HT-29 (cell line): ENCODE measurements around the gene ENO2. TPM values are rescaled to one million over a fixed set of nuclear protein-coding genes. Genes with fewer than 3 reads are reported as not detected.
A peak's percentile ranks its signal among the peaks of the same experiment; 100 is the strongest.
"Not testable (repeated sequence)": the region's sequence is repeated elsewhere in the genome, so short reads cannot be mapped to it uniquely, and the experiment has no call there.

Experiments
- DNase-seq: peaks from one replicate; pipeline ENCODE4 v3.0.0-alpha.2; 2015; ENCODE audit warnings: low spot score
- total RNA-seq: library from RNA; depleted of rRNA; stranded (reverse); fragments of >200 nt; shearing (Covaris generic); gene quantifications from 2 replicates; pipeline ENCODE4 v1.2.3, GENCODE V29; 2014; rRNA removed

The ENO2 gene
- total RNA-seq, result 7.7 and 9.1 TPM in 2 replicates

DNA sequence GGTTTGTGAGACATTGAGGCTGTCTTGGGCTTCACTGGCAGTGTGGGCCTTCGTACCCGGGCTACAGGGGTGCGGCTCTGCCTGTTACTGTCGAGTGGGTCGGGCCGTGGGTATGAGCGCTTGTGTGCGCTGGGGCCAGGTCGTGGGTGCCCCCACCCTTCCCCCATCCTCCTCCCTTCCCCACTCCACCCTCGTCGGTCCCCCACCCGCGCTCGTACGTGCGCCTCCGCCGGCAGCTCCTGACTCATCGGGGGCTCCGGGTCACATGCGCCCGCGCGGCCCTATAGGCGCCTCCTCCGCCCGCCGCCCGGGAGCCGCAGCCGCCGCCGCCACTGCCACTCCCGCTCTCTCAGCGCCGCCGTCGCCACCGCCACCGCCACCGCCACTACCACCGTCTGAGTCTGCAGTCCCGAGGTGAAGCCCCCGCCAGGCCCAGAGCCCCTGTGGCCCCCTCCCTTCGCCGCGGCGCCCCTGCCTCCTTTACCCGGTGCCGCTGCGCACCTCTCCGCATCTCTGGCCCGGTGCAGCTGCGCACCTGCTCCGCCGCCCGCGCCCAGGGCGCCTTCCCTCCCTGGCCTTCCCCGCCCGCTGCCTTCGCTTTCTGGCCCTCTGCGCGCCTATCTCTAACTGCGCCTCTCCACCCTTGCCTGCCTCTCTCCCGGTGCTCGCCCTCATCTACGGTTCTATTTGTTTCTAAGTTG is at the start of gene ENO2:
TSS of gene ENO2 (plus strand) at position 335 of the 701 bp plus-strand sequence. CDS start 1,253 bp downstream, outside the sequence.
- peak; percentile 48 for DNase-seq

DNA sequence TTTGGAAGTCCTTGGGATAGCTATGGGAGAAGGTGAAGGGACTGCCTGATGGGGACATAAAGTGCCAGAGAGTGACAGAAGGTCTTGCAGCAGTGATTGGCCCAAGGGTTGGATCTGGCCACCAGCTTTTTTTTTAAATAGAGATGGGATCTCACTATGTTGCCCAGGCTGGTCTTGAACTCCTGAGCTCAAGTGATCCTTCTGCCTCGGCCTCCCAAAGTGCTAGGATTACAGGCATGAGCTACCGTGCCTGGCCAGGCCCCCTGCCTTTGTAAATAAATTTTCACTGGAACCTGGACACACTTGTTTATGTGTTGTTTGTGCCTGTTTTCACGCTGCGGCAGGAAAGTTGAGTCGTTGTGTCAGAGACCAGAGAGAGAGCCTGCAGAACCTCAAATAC is 49.1 kb upstream of the ENO2 start:
- not testable (repeated sequence) for DNase-seq

DNA sequence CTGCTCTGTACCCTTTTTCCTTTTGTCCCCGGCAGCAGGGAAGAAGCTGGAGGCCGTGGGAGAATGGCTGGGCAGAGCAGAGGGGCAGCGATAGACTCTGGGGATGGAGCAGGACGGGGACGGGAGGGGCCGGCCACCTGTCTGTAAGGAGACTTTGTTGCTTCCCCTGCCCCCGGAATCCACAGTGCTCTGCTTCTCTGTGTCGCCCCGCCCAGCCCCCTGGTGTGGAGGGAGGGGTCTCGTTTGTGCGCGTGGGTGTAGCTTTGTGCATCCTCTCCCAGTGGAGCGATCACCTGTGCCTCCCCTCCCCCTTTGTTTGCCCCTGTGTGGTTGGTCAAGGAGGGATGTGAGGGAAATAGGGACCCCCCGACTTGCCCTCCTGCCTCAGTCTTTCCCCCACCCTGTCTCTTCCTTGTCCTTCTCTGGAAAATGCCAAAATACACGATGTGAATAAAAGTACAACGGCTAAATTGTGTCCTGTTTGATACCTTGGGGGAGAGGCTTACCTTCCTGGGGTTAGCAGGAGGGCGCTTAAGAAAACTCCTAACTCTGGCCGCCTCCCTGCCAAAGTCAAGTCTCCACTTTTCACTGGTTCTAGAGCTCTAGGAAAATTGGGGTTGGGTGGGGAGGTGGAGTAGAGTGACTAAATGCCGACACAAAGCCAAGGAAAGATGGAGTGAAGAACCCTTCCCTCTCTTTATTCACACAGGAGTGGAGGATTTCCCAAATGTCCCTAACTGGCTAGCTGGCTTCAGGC is 48.0 kb upstream of the ENO2 start:
- no peak for DNase-seq

DNA sequence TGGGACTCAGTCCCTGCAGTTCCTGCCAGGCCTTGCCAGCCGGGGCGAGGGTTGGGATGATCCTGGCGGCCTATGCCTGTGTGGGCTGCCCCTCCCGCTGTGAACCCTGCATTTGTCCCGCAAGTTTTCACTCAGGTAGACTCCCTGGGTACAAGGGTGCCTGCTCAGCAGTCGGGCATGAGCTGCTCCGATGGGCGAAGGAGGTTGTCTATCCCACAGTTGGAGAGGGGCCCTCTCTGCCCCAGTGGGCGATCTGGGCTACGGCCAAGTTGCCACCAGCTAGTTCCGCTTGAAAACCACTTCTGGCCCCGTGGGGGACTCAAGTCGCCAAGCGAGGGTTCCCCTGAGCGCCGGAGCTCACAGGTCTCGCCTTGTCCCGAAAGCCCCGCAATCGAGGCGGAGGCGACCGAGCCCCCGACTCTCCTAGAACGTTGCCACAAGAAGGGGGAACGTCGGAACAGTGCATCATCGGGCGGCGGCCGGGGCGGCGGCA is 47.4 kb upstream of the ENO2 start:
- DNase-seq, result no peak

DNA sequence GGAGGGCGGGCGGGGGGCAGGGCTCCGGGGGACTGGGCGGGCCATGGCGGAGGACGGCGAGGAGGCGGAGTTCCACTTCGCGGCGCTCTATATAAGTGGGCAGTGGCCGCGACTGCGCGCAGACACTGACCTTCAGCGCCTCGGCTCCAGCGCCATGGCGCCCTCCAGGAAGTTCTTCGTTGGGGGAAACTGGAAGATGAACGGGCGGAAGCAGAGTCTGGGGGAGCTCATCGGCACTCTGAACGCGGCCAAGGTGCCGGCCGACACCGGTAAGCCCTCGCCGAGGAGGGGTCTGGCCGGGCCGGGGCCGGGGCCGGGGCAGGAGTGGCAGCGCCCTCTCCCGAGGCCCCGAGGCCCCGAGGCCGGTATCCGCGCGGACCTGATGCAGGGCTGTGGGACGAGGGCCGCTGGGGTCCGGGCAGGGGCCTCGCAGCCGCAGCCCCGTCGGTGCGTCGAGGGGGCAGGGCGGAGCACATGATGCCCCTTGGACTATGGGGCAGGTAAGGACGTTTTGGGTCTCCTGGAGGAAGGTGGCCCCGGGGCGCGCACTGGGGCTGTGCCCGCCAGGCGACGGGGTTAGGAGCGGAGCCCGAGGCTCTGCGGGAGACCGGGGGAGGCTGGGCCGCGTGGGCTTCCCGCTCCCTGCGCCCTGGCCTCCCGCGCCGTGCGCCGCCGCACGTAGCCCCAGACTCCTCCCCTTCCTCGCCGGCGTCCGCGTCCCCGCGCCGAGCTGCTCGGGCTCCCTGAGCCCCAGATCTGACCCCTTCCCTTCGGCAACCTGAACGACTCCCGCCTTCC is 46.8 kb upstream of the ENO2 start, which contains the start of gene TPI1:
TSS of gene TPI1 (plus strand) at position 119 of the 798 bp plus-strand sequence. CDS start at position 155, 36 bp downstream.
- peak; percentile 77 for DNase-seq

DNA sequence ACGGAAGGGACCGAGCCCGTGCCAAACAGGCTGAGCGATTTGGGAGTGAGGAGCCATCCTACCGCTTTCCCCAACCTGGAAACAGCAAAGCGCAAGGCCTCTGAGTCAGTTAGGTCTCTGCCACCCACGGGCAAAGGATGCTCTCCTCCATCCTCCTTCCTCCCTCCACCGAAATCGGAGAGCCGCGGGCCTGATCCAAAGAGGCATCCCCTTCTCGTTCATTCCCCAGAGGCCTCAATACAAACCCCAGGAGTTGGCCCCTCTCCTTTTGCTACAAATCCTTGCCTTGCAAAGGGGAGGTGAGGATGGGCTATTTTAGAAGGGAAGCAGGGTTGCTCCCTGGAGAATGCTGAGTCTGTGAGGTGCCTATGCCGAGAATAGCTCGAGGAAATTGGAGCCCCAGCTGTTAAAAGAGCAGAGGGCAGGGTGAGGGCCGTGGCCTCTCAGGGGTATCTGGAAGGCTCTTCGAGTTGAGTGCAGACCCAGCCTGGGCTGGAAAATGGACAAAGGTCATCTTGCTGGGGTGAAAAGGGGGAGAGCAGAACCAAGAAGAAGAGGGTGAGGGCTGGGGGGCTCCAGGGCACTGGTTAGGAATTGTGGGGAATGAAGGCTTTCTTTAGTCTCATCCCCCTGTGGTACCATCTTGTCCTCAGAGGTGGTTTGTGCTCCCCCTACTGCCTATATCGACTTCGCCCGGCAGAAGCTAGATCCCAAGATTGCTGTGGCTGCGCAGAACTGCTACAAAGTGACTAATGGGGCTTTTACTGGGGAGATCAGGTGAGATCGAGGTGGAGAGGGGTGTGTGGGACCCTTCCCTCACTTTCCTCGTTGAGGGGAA is 46.0 kb upstream of the ENO2 start:
- peak; percentile 30 for DNase-seq

DNA sequence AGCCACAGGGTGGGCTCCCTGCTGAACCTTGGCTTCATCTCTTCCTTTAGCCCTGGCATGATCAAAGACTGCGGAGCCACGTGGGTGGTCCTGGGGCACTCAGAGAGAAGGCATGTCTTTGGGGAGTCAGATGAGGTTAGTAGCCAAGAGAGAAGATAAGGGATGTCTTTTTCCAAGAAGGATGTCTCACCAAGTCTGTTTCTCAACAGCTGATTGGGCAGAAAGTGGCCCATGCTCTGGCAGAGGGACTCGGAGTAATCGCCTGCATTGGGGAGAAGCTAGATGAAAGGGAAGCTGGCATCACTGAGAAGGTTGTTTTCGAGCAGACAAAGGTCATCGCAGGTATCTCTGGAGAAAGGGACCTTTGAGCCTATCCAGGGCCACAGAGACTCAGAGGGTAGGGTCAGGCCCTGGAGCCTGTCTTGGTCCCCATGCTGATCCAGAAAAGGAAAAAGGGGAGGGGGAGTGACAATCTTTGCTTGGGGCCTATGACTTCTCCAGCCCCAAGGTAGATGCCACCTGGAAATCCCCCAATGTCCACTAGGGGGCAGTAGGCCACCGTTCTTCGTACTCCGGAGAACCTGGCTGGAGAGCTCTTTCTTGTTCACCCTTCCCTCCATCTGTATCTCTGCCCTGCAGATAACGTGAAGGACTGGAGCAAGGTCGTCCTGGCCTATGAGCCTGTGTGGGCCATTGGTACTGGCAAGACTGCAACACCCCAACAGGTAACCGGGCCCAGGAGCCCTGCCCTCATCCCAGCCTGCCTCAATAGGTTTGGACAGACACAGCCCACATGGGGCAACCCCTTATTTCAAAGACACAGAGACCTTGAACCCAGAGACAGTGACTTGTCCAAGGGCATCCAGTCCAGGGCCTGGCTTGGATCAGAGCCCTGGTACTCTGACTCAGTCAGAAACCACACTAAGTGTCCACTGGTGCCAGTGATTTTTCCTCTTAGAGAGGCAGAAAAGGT is 45.0 kb upstream of the ENO2 start:
- peak; percentile 91 for DNase-seq

DNA sequence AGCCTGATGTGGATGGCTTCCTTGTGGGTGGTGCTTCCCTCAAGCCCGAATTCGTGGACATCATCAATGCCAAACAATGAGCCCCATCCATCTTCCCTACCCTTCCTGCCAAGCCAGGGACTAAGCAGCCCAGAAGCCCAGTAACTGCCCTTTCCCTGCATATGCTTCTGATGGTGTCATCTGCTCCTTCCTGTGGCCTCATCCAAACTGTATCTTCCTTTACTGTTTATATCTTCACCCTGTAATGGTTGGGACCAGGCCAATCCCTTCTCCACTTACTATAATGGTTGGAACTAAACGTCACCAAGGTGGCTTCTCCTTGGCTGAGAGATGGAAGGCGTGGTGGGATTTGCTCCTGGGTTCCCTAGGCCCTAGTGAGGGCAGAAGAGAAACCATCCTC is 44.1 kb upstream of the ENO2 start:
- not testable (repeated sequence) for DNase-seq

DNA sequence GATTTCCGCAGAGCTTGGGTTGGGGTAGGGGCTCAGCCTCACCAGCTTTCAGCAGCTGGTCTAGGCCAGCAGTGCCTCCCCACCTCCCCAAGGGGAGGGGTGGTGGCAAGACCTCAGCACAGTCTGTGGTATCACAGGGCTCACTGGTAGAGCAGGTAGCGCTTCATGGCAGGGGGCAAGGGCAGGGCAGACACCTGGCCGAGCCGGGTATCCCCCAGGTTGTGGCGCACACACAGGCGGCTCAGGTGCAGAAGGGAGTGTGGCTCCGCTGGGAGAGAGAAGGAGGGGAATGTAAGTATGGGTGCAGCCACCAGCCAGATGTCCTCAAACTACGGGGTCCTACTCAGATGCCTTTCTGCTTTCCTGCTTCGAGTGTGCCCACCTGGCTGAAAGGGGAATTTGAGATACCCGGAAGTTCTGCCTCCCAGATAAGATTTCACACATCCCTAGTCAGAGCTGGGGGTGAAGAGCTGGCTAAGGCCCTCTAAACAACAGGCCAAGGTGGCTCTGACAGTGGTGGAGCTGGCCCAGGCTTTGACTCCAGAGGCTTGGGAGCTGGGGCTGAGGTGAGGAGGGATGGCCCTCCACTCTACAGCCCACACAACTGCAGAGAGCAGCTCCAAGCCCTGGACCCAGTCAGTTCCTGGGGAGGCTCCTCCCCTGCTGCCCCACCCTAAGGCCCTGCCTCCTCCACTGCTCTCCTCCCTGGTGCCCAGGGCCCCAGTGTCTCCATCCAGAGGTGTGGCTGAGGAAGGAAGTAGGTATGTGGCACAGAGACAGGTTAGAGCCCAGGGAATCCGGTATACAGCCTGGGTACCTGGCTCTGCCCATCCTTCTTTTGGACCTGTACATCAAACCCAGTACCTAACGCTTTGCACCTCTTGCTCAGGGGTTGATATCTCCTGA is 43.1 kb upstream of the ENO2 start:
- DNase-seq, result peak; percentile 82

DNA sequence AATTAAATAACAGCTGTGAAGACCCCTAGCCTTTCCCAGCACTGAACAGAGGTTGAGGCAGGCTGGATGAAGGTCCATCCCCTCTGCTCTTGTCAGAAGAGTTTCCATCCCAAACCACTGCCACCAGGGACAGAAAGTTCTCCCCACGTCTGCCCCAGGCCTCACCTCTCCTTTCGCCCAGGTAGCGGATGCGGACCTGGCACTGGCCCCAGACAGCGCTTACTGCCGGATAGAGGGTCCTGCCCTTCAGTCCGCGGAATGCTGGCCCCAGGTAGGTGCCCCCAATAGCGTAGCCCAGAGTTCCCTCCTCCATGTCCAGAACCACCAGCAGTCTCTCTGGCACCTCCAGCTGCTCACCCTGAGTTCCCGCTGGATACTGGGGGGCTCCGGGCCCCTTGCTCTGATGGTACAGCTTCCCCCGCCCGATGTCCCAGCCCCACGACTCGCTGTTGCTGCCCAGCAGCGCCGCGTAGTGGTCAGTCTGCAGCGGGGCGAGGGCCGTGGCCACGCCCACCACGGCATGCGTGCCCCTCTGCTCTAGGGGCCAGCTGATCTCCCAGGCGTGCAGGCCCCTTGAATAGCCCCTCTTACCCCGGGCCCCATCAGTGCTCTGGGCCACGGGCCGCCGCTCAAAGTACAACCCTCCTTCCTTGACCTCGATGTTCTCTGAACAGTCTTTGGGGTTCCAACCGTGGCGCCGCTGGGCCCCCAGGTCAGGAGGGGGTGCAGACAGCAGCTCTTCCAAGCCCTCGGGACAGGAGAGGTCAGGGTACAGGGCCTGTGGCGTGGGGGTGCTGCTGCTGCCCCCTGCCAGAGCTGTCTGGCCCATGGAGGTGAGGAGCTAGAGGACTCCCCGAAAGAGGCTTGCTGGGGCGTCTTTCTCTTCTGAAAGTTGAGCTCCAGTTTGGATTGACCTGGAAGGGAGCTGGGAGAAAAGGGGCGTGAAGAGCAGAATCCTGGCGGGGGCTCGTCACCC is 42.0 kb upstream of the ENO2 start:
- peak; percentile 88 for DNase-seq

DNA sequence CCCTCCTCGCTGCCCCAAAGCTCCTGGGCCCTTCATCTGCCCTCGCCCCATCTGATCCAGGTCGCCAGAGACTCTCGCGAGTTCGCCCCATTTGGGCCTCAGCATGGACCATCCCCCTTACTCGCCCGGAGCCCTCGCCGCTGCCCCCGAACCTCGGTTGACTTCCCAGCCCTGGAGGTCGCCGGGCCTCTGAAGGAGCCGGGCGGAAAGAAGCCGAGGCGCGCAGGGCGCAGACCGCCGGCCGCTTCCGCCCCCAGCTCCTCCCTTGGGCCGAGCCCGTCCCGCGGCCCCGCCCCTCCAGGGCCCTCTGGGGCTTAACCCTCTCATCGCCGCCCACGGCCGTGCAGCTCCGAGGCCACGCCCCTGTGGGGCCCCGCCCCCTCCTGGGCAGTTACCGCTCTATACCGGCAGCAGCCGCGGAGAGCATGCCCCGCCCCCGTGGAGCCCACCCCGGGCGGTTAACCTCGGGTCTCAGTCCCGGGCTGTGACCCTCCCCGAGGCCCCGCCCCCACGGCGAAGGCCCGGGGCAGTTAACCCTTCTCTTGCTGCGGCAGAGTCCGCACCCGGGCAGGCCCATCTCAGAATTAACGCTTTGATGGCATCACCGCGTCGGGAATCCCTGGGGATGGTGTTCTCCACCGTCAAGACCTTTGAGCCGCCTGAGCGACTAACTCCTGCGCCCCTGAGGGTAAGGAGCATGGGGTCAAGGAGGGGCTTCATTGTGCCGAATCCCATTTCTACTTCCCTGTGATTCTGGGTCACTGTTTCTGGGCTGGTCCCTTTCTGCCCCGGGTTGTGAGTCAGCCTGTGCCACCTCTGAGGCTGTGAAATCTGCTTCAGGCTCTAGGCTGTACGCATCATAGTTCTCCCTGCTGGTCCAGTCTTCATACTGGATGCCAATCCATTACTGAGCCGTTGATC is 41.0 kb upstream of the ENO2 start, which contains the start of gene SPSB2:
TSS of gene SPSB2 (minus strand) at position 210 of the 921 bp plus-strand sequence. CDS start 402 bp downstream, outside the sequence.
- DNase-seq, result peak; percentile 97

DNA sequence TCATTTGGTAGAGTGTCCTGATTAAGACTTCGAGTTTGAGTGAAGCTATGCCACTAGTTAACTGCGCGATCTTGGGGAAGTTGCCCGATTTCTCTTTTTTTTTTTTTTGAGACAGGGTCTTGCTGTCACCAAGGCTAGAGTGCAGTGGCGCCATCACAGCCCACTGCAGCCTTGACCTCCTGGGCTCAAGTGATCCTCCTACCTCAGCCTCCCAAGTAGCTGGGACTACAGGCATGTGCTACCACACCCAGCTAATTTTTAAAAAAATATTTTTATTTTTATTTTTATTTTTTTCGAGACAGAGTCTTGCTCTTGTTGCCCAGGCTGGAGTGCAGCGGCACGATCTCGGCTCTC is 40.4 kb upstream of the ENO2 start:
- DNase-seq, result not testable (repeated sequence)

DNA sequence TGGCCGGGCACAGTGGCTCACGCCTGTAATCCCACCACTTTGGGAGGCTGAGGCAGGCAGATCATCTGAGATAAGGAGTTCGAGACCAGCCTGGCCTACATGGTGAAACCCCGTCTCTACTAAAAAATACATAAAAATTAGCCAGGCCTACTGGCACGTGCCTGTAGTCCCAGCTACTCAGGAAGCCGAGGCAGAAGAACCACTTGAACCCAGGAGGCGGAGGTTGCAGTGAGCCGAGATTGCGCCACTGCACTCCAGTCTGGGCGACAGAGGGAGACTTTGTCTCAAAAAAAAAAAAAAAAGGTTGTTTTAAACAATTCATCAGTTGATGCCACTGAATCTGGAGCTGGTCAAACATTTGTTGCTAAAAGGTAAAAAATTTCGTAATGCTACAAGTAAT is 34.6 kb upstream of the ENO2 start:
- DNase-seq, result not testable (repeated sequence)

DNA sequence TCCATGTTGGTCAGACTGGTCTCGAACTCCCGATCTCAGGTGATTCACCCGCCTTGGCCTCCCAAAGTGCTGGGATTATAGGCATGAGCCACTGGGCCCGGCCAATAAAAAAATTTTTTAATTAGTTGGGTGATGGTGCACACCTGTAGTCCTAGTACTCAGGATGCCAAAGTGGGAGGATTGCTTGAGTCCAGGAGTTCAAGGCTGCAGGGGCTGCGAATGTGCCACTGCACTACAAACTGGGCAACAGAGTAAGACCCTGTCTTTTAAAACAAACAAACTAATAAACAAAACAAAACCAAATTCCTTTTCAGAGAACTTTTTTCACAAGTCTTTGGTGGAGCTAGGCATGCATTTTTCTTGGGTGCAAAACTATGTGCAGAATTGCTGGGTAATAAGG is 31.1 kb upstream of the ENO2 start:
- DNase-seq, result no peak

DNA sequence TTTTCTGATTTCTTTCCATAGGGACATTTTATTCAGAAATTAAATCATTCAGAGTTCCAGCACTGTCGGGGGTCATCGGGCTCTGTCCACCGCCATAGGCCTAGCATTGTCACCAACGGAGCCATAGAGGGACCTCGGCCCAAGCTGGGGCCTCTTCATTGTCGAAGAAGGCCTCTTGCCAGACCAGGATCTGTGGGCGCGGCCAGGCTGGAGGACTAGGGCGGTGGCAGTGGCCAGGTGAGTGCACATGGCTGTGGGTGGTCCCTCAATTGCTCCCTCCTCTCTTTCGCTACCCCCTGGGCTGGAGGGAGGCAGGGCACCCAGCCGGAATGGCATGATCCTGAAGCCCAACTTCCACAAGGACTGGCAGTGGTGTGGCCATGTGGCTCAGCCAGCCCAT is 30.7 kb upstream of the ENO2 start:
- DNase-seq, result no peak

DNA sequence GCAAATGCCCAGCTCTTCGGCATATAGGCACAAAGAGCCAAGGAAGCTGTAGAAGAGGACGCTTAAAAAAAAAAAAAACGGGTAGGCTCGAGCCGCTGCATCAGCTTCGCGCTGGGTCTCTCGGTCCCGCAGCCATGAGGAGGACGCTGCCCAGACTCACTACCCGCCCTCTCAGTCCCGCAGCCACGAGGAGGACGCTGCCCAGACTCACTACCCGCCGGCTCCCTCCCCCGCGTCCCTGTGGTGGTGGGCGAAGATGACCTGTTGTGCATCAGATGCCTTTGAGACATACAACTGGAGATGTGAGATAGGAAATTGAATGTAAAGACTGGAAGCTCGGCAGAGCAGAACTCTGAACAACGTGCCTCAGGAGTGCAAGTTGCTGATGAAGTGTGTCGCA is 29.8 kb upstream of the ENO2 start:
- no peak for DNase-seq
